ENCODE results near the gene FIGN. TPM values are rescaled to one million over a fixed set of nuclear protein-coding genes. Genes with fewer than 3 reads are reported as not detected.

The FIGN gene
- total RNA-seq, 2 experiments from 2014 or later = not detected

- ATAC-seq (ENCODE audit: poor library complexity) = no peak
- Histone ChIP-seq H3K9me3 (ENCODE audit: control insufficient read depth in 1 of 2, insufficient read depth in 1 of 2, low read length in 2 of 2) (no peaks in the 10 kb centered on the region), H3K36me3 (ENCODE audit: insufficient read depth, low read length) (no peaks in the 10 kb centered on the region), H3K27me3 (ENCODE audit: control insufficient read depth in 1 of 2, insufficient read depth in 2 of 2, low read length in 2 of 2) (no peaks in the 10 kb centered on the region), H3K4me1 (ENCODE audit: insufficient read depth, low read length) (no peaks in the 10 kb centered on the region), H3K4me3 (ENCODE audit: low read length) (no peak overlapping the region), H3K27ac (ENCODE audit: low read depth in 1 of 2, low read length in 2 of 2) (no peak overlapping the region)
- no peak for DNase-seq
- H3K27ac Mint-ChIP-seq = no peak overlapping the region
- TF ChIP-seq CTCF (IDR thresholded peaks at IDR 0.05) = no peak
- ChIA-PET CTCF (no interaction called here), POLR2A (no interaction called here)
- H3K36me3 Mint-ChIP-seq (ENCODE audit: low read depth) = no peaks in the 10 kb centered on the region
- H3K9me3 Mint-ChIP-seq = peaks cover 6% of the 10 kb centered on the region
- no peak overlapping the region for H3K4me3 Mint-ChIP-seq
- no peaks in the 10 kb centered on the region for H3K4me1 Mint-ChIP-seq (ENCODE audit: low read depth)
- intact Hi-C loops (cut with DNase I, micrococcal nuclease) = no loop called here
- no peaks in the 10 kb centered on the region for H3K27me3 Mint-ChIP-seq
These were observed 31.3 kb upstream of the FIGN start for GRCh38 chr2:163767097-163767496.

GRCh38 chr2:163764566-163764965 lies 28.8 kb upstream of the FIGN start:
- CTCF ChIA-PET = no interaction called here
- H3K27ac Mint-ChIP-seq = no peak overlapping the region
- no peak for DNase-seq

GRCh38 chr2:163759013-163759412 lies 23.2 kb upstream of the FIGN start:
- no peak for ATAC-seq (ENCODE audit: poor library complexity)

More at GRCh38 chr2:163764566-163764965, 28.8 kb upstream of the FIGN start:
- Mint-ChIP-seq H3K9me3 (peaks cover 4% of the 10 kb centered on the region), H3K4me3 (no peak overlapping the region), H3K36me3 (ENCODE audit: low read depth) (no peaks in the 10 kb centered on the region), H3K4me1 (ENCODE audit: low read depth) (no peaks in the 10 kb centered on the region), H3K27me3 (no peaks in the 10 kb centered on the region)
- POLR2A ChIA-PET = no interaction called here
- no peaks in the 10 kb centered on the region for H3K36me3 ChIP-seq (ENCODE audit: insufficient read depth, low read length)
- H3K27ac ChIP-seq (ENCODE audit: low read depth in 1 of 2, low read length in 2 of 2) = no peak overlapping the region
- H3K4me1 ChIP-seq (ENCODE audit: insufficient read depth, low read length) = no peaks in the 10 kb centered on the region
- no peak overlapping the region for H3K4me3 ChIP-seq (ENCODE audit: low read length)
- no peaks in the 10 kb centered on the region for H3K27me3 ChIP-seq (ENCODE audit: control insufficient read depth in 1 of 2, insufficient read depth in 2 of 2, low read length in 2 of 2)
- H3K9me3 ChIP-seq (ENCODE audit: control insufficient read depth in 1 of 2, insufficient read depth in 1 of 2, low read length in 2 of 2) = no peaks in the 10 kb centered on the region
- intact Hi-C loops (cut with DNase I, micrococcal nuclease) = no loop called here
- no peak for ATAC-seq (ENCODE audit: poor library complexity)
- TF ChIP-seq CTCF (IDR thresholded peaks at IDR 0.05) = no peak

More at GRCh38 chr2:163759013-163759412, 23.2 kb upstream of the FIGN start:
- intact Hi-C loops (cut with DNase I, micrococcal nuclease) = no loop called here
- ChIA-PET CTCF (no interaction called here), POLR2A (no interaction called here)
- Histone ChIP-seq H3K4me1 (ENCODE audit: insufficient read depth, low read length) (no peaks in the 10 kb centered on the region), H3K36me3 (ENCODE audit: insufficient read depth, low read length) (no peaks in the 10 kb centered on the region), H3K27me3 (ENCODE audit: control insufficient read depth in 1 of 2, insufficient read depth in 2 of 2, low read length in 2 of 2) (no peaks in the 10 kb centered on the region), H3K9me3 (ENCODE audit: control insufficient read depth in 1 of 2, insufficient read depth in 1 of 2, low read length in 2 of 2) (no peaks in the 10 kb centered on the region), H3K27ac (ENCODE audit: low read depth in 1 of 2, low read length in 2 of 2) (no peak overlapping the region), H3K4me3 (ENCODE audit: low read length) (no peak overlapping the region)
- H3K27ac Mint-ChIP-seq = no peak overlapping the region
- no peaks in the 10 kb centered on the region for H3K27me3 Mint-ChIP-seq
- H3K36me3 Mint-ChIP-seq (ENCODE audit: low read depth) = no peaks in the 10 kb centered on the region
- TF ChIP-seq CTCF (IDR thresholded peaks at IDR 0.05) = no peak
- no peaks in the 10 kb centered on the region for H3K4me1 Mint-ChIP-seq (ENCODE audit: low read depth)
- no peak for DNase-seq
- peaks cover 2% of the 10 kb centered on the region for H3K9me3 Mint-ChIP-seq
- no peak overlapping the region for H3K4me3 Mint-ChIP-seq

Data from CD4-positive, alpha-beta T cell (primary cell).